A549 (cell line): ENCODE results near the gene PRTG. TPM values are rescaled to one million over a fixed set of nuclear protein-coding genes. Genes with fewer than 3 reads are reported as not detected.

Experiments
- ATAC-seq, 2 experiments: fragments of 200-7000 bp in 1 of 2; fragments of >200 bp in 1 of 2; cut with Nextera tagmentation in 1 of 2; cut with Tn5 transposase in 1 of 2; 3 replicates each; pipeline versions ENCODE4 v1.8.0 to v1.9.1; 2018 to 2020; ENCODE audit warnings: mild to moderate bottlenecking in 1 of 2, moderate library complexity in 1 of 2
- CTCF ChIA-PET: fragments of 300-600 bp; sonication (Branson Sonifier 250); formaldehyde crosslinking; extraction: SDS; loops from one replicate; lab custom pipeline; 2021; ENCODE audit warnings: antibody characterized with exemption, inconsistent platforms; lab: Yijun Ruan, JAX
- POLR2A ChIA-PET: fragments of 350-600 bp; formaldehyde crosslinking; extraction: SDS; loops from one replicate; lab custom pipeline; 2021; ENCODE audit warnings: antibody characterized with exemption, inconsistent platforms; lab: Yijun Ruan, JAX
- DNase-seq, 2 experiments: peaks; one replicate each; pipeline versions ENCODE4 v3.0.0 to v3.0.0-alpha.2; 2011 to 2016; ENCODE audit warnings: low read depth in 1 of 2, low spot score in 1 of 2
- FAIRE-seq: peaks from 2 replicates; lab custom pipeline; 2011; peaks lifted over from hg19 to GRCh38; lab: Jason Lieb, UNC
- H3K27ac ChIP-seq, 2 experiments: fragments of >200 bp; sonication (Bioruptor Twin); formaldehyde crosslinking; 3 replicates each; pipeline ENCODE4 v1.5.1; 2016 to 2017
- H3K4me1 ChIP-seq: fragments of >200 bp; sonication (Bioruptor Twin); formaldehyde crosslinking; 3 replicates; pipeline ENCODE4 v1.6.1; 2016
- H3K4me2 ChIP-seq: fragments of >200 bp; sonication (Bioruptor Twin); formaldehyde crosslinking; 3 replicates; pipeline ENCODE4 v1.6.1; 2016
- H3K4me3 ChIP-seq: fragments of >200 bp; sonication (Bioruptor Twin); formaldehyde crosslinking; 3 replicates; pipeline ENCODE4 v1.5.1; 2016
- H3K9me3 ChIP-seq: fragments of >200 bp; sonication (Bioruptor Twin); formaldehyde crosslinking; 3 replicates; pipeline ENCODE4 v1.6.1; 2016
- ATOH8 ChIP-seq: fragments of 250-450 bp; sonication (Bioruptor Pico); IDR thresholded peaks from 2 replicates; pipeline ENCODE4 v1.5.0; 2020; ENCODE audit warnings: low read depth, mild to moderate bottlenecking, moderate library complexity
- BHLHE40 ChIP-seq: IDR thresholded peaks from 2 replicates; pipeline ENCODE4 v1.6.1; 2012; ENCODE audit warnings: low read depth, low read length, inconsistent platforms
- CBX2 ChIP-seq: fragments of 200-600 bp; sonication (generic); IDR thresholded peaks from 2 replicates; pipeline ENCODE4 v1.6.1; 2016; ENCODE audit warnings: low read depth, mild to moderate bottlenecking, borderline replicate concordance
- CBX8 ChIP-seq: fragments of 200-600 bp; sonication (generic); IDR thresholded peaks from 2 replicates; pipeline ENCODE4 v1.6.1; 2016
- CEBPB ChIP-seq, 2 experiments: fragments of >200 bp in 1 of 2; sonication (Bioruptor Twin) in 1 of 2; formaldehyde crosslinking in 1 of 2; IDR thresholded peaks; 2 replicates each; pipeline ENCODE4 v1.6.1; 2012 to 2016
- CHD2 ChIP-seq: fragments of 150-350 bp; IDR thresholded peaks from 2 replicates; pipeline ENCODE4 v1.6.1; 2014; ENCODE audit warnings: low read length; ENCODE audit not compliant: partially characterized antibody
- CHD4 ChIP-seq: fragments of 200-600 bp; sonication (generic); IDR thresholded peaks from 2 replicates; pipeline ENCODE4 v1.6.1; 2016; ENCODE audit warnings: antibody characterized with exemption, mild to moderate bottlenecking, borderline replicate concordance
- EHF ChIP-seq: fragments of 250-450 bp; sonication (Bioruptor Pico); IDR thresholded peaks from 2 replicates; pipeline ENCODE4 v1.5.0; 2020; ENCODE audit warnings: mild to moderate bottlenecking
- EHMT2 ChIP-seq: fragments of 200-600 bp; sonication (generic); IDR thresholded peaks from 2 replicates; pipeline ENCODE4 v1.6.1; 2016; ENCODE audit warnings: antibody characterized with exemption, low read depth, mild to moderate bottlenecking, moderate library complexity
- FOSL2 ChIP-seq, 2 experiments: fragments of 450-650 bp in 1 of 2; fragments of >200 bp in 1 of 2; sonication (Bioruptor Twin) in 1 of 2; formaldehyde crosslinking; IDR thresholded peaks; 2 replicates each; pipeline versions ENCODE4 v1.5.0 to v1.6.1; 2016 to 2020; ENCODE audit warnings: mild to moderate bottlenecking in 1 of 2, moderate library complexity in 1 of 2
- FOXS1 ChIP-seq: fragments of 250-450 bp; sonication (Bioruptor Pico); IDR thresholded peaks from 2 replicates; pipeline ENCODE4 v1.5.0; 2020; ENCODE audit warnings: mild to moderate bottlenecking, moderate library complexity
- HEYL ChIP-seq: fragments of 250-450 bp; sonication (Bioruptor Pico); IDR thresholded peaks from 2 replicates; pipeline ENCODE4 v1.8.0; 2021; ENCODE audit warnings: mild to moderate bottlenecking, moderate library complexity
- HOXA7 ChIP-seq: fragments of 250-450 bp; sonication (Bioruptor Pico); IDR thresholded peaks from 2 replicates; pipeline ENCODE4 v1.5.0; 2020; ENCODE audit warnings: mild to moderate bottlenecking, moderate library complexity
- HOXB13 ChIP-seq: fragments of 250-450 bp; sonication (Bioruptor Pico); IDR thresholded peaks from 2 replicates; pipeline ENCODE4 v1.5.0; 2020; ENCODE audit warnings: low read depth, mild to moderate bottlenecking, moderate library complexity
- KDM1A ChIP-seq: fragments of 200-600 bp; sonication (generic); IDR thresholded peaks from 2 replicates; pipeline ENCODE4 v1.6.1; 2016; ENCODE audit warnings: low read depth, mild to moderate bottlenecking
- MAFK ChIP-seq: fragments of 450-650 bp; IDR thresholded peaks from 2 replicates; pipeline ENCODE4 v1.6.1; 2014; ENCODE audit not compliant: partially characterized antibody
- MAX ChIP-seq: IDR thresholded peaks from 2 replicates; pipeline ENCODE4 v1.6.1; 2012
- MYC ChIP-seq: IDR thresholded peaks from 2 replicates; pipeline ENCODE4 v1.6.1; 2012; ENCODE audit warnings: mild to moderate bottlenecking, inconsistent platforms, low read length, improper control_type of control experiment, borderline replicate concordance
- NR3C1 ChIP-seq: fragments of >200 bp; sonication (Bioruptor Twin); formaldehyde crosslinking; IDR thresholded peaks from 3 replicates; pipeline ENCODE4 v1.6.1; 2017
- POLR2A ChIP-seq: IDR thresholded peaks from 2 replicates; pipeline ENCODE4 v1.6.1; 2012; ENCODE audit warnings: mild to moderate bottlenecking, low read length
- RAD21 ChIP-seq, 2 experiments: fragments of >200 bp in 1 of 2; sonication (Bioruptor Twin) in 1 of 2; formaldehyde crosslinking in 1 of 2; IDR thresholded peaks in 1 of 2; conservative IDR thresholded peaks in 1 of 2; 2 replicates in 1 of 2; 3 replicates in 1 of 2; pipeline ENCODE4 v1.6.1; 2012 to 2018; ENCODE audit warnings: inconsistent platforms in 1 of 2
- RFX5 ChIP-seq: fragments of 450-650 bp; IDR thresholded peaks from 2 replicates; pipeline ENCODE4 v1.7.1; 2014; ENCODE audit warnings: antibody characterized with exemption, mild to moderate bottlenecking, moderate library complexity
- SMC3 ChIP-seq: fragments of >200 bp; sonication (Bioruptor Twin); formaldehyde crosslinking; IDR thresholded peaks from 3 replicates; pipeline ENCODE4 v1.6.1; 2018; ENCODE audit warnings: inconsistent platforms
- TP53 ChIP-seq: fragments of 250-450 bp; sonication (Bioruptor Pico); IDR thresholded peaks from 2 replicates; pipeline ENCODE4 v1.5.0; 2021; ENCODE audit warnings: mild to moderate bottlenecking, moderate library complexity
- ZFP36 ChIP-seq: fragments of 450-650 bp; IDR thresholded peaks from 2 replicates; pipeline ENCODE4 v1.6.1; 2014; ENCODE audit warnings: borderline replicate concordance; ENCODE audit not compliant: partially characterized antibody
- ZSCAN20 ChIP-seq: fragments of 250-450 bp; sonication (Bioruptor Pico); IDR thresholded peaks from 2 replicates; pipeline ENCODE4 v1.8.0; 2022; ENCODE audit warnings: mild to moderate bottlenecking, moderate library complexity
- WGBS: methylation state at CpG from one replicate; pipeline ENCODE4 v1.1.6; 2017; ENCODE audit errors: missing lambda C conversion rate; 5-methylcytosine and 5-hydroxymethylcytosine counted together
- polyA minus RNA-seq: library from RNA; depleted of rRNA, polyadenylated mRNA; stranded (reverse); fragments of >200 nt; gene quantifications from 2 replicates; pipeline ENCODE4 v1.2.3, GENCODE V29; 2011; rRNA and poly(A)+ RNA removed
- polyA plus RNA-seq, 4 experiments: library from polyadenylated mRNA; depleted of rRNA in 3 of 4; stranded (reverse); fragments of >200 nt; fragmentation: RNase III in 1 of 4; extraction: RNeasy Plus Mini Kit Qiagen cat#74134 plus additional on column Dnase treatment in 1 of 4; gene quantifications; 2 replicates in 3 of 4; 3 replicates in 1 of 4; pipeline ENCODE4 v1.2.3, GENCODE V29; 2011 to 2017
- TF ChIP-seq, protein P1 (sequence below): fragments of 150-350 bp; IDR thresholded peaks from 2 replicates; pipeline ENCODE4 v1.6.1; 2014; ENCODE audit warnings: low read depth, mild to moderate bottlenecking, low read length
- TF ChIP-seq, protein P2 (sequence below): IDR thresholded peaks from 2 replicates; pipeline ENCODE4 v1.6.1; 2012
- TF ChIP-seq, protein P3 (sequence below): fragments of >200 bp; sonication (Bioruptor Twin); formaldehyde crosslinking; IDR thresholded peaks from 2 replicates; pipeline ENCODE4 v1.6.1; 2016

The PRTG gene, protein sequence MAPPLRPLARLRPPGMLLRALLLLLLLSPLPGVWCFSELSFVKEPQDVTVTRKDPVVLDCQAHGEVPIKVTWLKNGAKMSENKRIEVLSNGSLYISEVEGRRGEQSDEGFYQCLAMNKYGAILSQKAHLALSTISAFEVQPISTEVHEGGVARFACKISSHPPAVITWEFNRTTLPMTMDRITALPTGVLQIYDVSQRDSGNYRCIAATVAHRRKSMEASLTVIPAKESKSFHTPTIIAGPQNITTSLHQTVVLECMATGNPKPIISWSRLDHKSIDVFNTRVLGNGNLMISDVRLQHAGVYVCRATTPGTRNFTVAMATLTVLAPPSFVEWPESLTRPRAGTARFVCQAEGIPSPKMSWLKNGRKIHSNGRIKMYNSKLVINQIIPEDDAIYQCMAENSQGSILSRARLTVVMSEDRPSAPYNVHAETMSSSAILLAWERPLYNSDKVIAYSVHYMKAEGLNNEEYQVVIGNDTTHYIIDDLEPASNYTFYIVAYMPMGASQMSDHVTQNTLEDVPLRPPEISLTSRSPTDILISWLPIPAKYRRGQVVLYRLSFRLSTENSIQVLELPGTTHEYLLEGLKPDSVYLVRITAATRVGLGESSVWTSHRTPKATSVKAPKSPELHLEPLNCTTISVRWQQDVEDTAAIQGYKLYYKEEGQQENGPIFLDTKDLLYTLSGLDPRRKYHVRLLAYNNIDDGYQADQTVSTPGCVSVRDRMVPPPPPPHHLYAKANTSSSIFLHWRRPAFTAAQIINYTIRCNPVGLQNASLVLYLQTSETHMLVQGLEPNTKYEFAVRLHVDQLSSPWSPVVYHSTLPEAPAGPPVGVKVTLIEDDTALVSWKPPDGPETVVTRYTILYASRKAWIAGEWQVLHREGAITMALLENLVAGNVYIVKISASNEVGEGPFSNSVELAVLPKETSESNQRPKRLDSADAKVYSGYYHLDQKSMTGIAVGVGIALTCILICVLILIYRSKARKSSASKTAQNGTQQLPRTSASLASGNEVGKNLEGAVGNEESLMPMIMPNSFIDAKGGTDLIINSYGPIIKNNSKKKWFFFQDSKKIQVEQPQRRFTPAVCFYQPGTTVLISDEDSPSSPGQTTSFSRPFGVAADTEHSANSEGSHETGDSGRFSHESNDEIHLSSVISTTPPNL
- polyA plus RNA-seq (2011; rRNA removed): 8.9 and 10.7 TPM in 2 replicates
- polyA plus RNA-seq (2012; cell fraction: cytosol; rRNA removed): 5.1 and 6.5 TPM in 2 replicates
- polyA plus RNA-seq (2012; cell fraction: nucleus; rRNA removed): 5.2 and 5.9 TPM in 2 replicates
- polyA plus RNA-seq (2017; fragmentation: RNase III; extraction: RNeasy Plus Mini Kit Qiagen cat#74134 plus additional on column Dnase treatment): 5.5 to 5.9 TPM (median 5.6 TPM) in 3 replicates
- 13.5 and 14.5 TPM in 2 replicates for polyA minus RNA-seq

GRCh38 chr15:55742927-55743728 is at the start of gene PRTG:
Gene PRTG, minus strand, starts transcription at chr15:55743152. Its CDS starts 221 bp downstream, at chr15:55742931.
- Histone ChIP-seq H3K4me2 (peak within 1 kb of the TSS; percentile 93), H3K4me3 (peak within 1 kb of the TSS; percentile 92), H3K9me3 (no peaks in the 10 kb centered on the region), H3K27ac (peak within 1 kb of the TSS; percentile 90 to 92), H3K4me1 (peaks cover 16% of the 10 kb centered on the region)
- DNase-seq (peak; percentile 74 to 92), ATAC-seq (peak; percentile 88 to 95), FAIRE-seq (no peak)
- CTCF ChIA-PET: interaction anchor here (0.6 to 2.1 kb wide), 3 partner anchors 90 to 421 kb away, joined by 3 to 6 read pairs (median 3); no protein-coding TSS in a partner anchor
- POLR2A ChIA-PET: interaction anchor here (1.0 kb wide), 1 partner anchor 8 kb away, joined by 3 read pairs; no protein-coding TSS in a partner anchor
- WGBS: 1% methylated on average over 25 of the region's 75 CpGs
- no peak for TF ChIP-seq SMC3
- no peak for TF ChIP-seq ZSCAN20 (CRISPR knock-in tag)
- no peak for TF ChIP-seq CBX2
- TF ChIP-seq CEBPB (IDR thresholded peaks at IDR 0.05): no peak
- no peak for TF ChIP-seq FOXS1 (CRISPR knock-in tag)
- no peak for TF ChIP-seq KDM1A
- no peak for TF ChIP-seq ZFP36
- no peak for TF ChIP-seq CHD4
- no peak for TF ChIP-seq HEYL (CRISPR knock-in tag)
- TF ChIP-seq, protein P1, sequence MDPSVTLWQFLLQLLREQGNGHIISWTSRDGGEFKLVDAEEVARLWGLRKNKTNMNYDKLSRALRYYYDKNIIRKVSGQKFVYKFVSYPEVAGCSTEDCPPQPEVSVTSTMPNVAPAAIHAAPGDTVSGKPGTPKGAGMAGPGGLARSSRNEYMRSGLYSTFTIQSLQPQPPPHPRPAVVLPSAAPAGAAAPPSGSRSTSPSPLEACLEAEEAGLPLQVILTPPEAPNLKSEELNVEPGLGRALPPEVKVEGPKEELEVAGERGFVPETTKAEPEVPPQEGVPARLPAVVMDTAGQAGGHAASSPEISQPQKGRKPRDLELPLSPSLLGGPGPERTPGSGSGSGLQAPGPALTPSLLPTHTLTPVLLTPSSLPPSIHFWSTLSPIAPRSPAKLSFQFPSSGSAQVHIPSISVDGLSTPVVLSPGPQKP: no peak
- TF ChIP-seq, protein P2, sequence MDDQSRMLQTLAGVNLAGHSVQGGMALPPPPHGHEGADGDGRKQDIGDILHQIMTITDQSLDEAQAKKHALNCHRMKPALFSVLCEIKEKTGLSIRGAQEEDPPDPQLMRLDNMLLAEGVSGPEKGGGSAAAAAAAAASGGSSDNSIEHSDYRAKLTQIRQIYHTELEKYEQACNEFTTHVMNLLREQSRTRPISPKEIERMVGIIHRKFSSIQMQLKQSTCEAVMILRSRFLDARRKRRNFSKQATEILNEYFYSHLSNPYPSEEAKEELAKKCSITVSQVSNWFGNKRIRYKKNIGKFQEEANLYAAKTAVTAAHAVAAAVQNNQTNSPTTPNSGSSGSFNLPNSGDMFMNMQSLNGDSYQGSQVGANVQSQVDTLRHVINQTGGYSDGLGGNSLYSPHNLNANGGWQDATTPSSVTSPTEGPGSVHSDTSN: peak; percentile 91
- TF ChIP-seq, protein P3, sequence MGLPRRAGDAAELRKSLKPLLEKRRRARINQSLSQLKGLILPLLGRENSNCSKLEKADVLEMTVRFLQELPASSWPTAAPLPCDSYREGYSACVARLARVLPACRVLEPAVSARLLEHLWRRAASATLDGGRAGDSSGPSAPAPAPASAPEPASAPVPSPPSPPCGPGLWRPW: no peak
- peak; percentile 59 for TF ChIP-seq POLR2A
- TF ChIP-seq FOSL2 (IDR thresholded peaks at IDR 0.05): no peak
- TF ChIP-seq FOSL2 (CRISPR knock-in tag; IDR thresholded peaks at IDR 0.05): no peak
- TF ChIP-seq EHMT2: no peak
- no peak for TF ChIP-seq HOXB13
- peak; percentile 85 for TF ChIP-seq CHD2
- no peak for TF ChIP-seq HOXA7 (CRISPR knock-in tag)
- no peak for TF ChIP-seq MAFK
- TF ChIP-seq RAD21 (conservative IDR thresholded peaks at IDR 0.05 in 1 of 2, IDR thresholded peaks at IDR 0.05 in 1 of 2): no peak
- TF ChIP-seq TP53 (CRISPR knock-in tag): no peak
- TF ChIP-seq RFX5: no peak
- TF ChIP-seq NR3C1: no peak
- no peak for TF ChIP-seq BHLHE40
- peak; percentile 74 for TF ChIP-seq MAX
- no peak for TF ChIP-seq CBX8
- no peak for TF ChIP-seq MYC
- TF ChIP-seq ATOH8 (CRISPR knock-in tag): peak; percentile 26; the same call in 1 of the 2 replicates
- TF ChIP-seq EHF (CRISPR knock-in tag): no peak
